Body of pancreas (tissue), 4 donors: Measurements from ENCODE around the gene SSTR3. TPM values are rescaled to one million over a fixed set of nuclear protein-coding genes. Genes with fewer than 3 reads are reported as not detected.
"Not testable (repeated sequence)": the region's sequence is repeated elsewhere in the genome, so short reads cannot be mapped to it uniquely, and the experiment has no call there.

Experiments used
- ATAC-seq: fragments of 150-250 bp; one replicate; pipeline ENCODE4 v1.9.1; 2016
- DNase-seq, 4 donors: peaks; one replicate each; pipeline ENCODE4 v3.0.0-alpha.2; 2019
- H3K27ac ChIP-seq, 4 donors: fragments of 200-600 bp; sonication (generic); 1 replicate in 3 of 4; 2 replicates in 1 of 4; pipeline versions ENCODE4 v1.5.1 to v1.6.1; 2016 to 2019; ENCODE audit warnings: mild to moderate bottlenecking in 1 of 4, mixed read lengths in 1 of 4, moderate library complexity in 1 of 4
- H3K27me3 ChIP-seq, 2 donors: fragments of 200-600 bp; sonication (generic); one replicate each; pipeline ENCODE4 v1.6.0; 2016; ENCODE audit warnings: mild to moderate bottlenecking in 1 of 2
- H3K36me3 ChIP-seq, 2 donors: fragments of 200-600 bp; sonication (generic); replicated peaks in 1 of 2; 2 replicates each; pipeline ENCODE4 v1.5.1; 2016; ENCODE audit warnings: low read depth in 2 of 2; ENCODE audit not compliant: insufficient read depth in 1 of 2
- H3K4me1 ChIP-seq: fragments of 200-600 bp; sonication (generic); one replicate; pipeline ENCODE4 v1.6.0; 2016
- H3K4me3 ChIP-seq, 2 donors: fragments of 200-600 bp; sonication (generic); 1 replicate in 1 of 2; 2 replicates in 1 of 2; pipeline ENCODE4 v1.5.1; 2016 to 2019
- H3K9me3 ChIP-seq, 3 donors: fragments of 200-600 bp; sonication (generic); 1 replicate in 2 of 3; 2 replicates in 1 of 3; pipeline ENCODE4 v1.5.1; 2016
- CTCF ChIP-seq, 7 experiments: fragments of 450-650 bp in 4 of 7; fragments of 200-600 bp in 3 of 7; sonication (generic) in 3 of 7; IDR thresholded peaks; one replicate each; pipeline ENCODE4 v1.5.1; 2016 to 2019; ENCODE audit warnings: antibody characterized with exemption in 7 of 7
- POLR2A ChIP-seq, 3 donors: fragments of 450-650 bp; IDR thresholded peaks; one replicate each; pipeline ENCODE4 v1.6.1; 2016; ENCODE audit warnings: antibody characterized with exemption in 3 of 3, mild to moderate bottlenecking in 2 of 3
- WGBS, 2 donors: methylation state at CpG; one replicate each; pipeline ENCODE4 v1.1.5; 2017; 5-methylcytosine and 5-hydroxymethylcytosine counted together
- intact Hi-C: fragments of 100-400 bp; cut with DNase I; formaldehyde crosslinking; loops from one replicate; pipeline ENCODE4 v1.15.1; 2023
- total RNA-seq, 2 donors: library from RNA; depleted of rRNA; stranded (reverse); fragments of >200 nt; gene quantifications; one replicate each; pipeline ENCODE4 v1.1.0, GENCODE V29; 2016

SSTR3 gene
- total RNA-seq, 2 donors from 2014 or later = 1.3 to 4.2 TPM

- Histone ChIP-seq H3K27ac (no peak overlapping the region), H3K27me3 (no peaks in the 10 kb centered on the region), H3K9me3 (no peaks in the 10 kb centered on the region), H3K4me3 (no peak overlapping the region), H3K36me3 (no peaks in the 10 kb centered on the region), H3K4me1 (peaks cover 4% of the 10 kb centered on the region)
- intact Hi-C loops = no loop called here
- ATAC-seq (no peak), DNase-seq (no peak)
- 46 to 60% methylated on average over 5 of the region's 5 CpGs for WGBS, 2 donors
- TF ChIP-seq POLR2A (IDR thresholded peaks at IDR 0.05) (no peak), CTCF (IDR thresholded peaks at IDR 0.05) (no peak)
Observed at GRCh38 chr22:37254867-37255233, 42.6 kb upstream of the SSTR3 start.

GRCh38 chr22:37254209-37254866 lies 42.1 kb upstream of the SSTR3 start:
- WGBS, 2 donors = 58 to 88% methylated on average over 4 to 5 of the region's 5 CpGs
- TF ChIP-seq POLR2A (IDR thresholded peaks at IDR 0.05) = no peak
- no peak for TF ChIP-seq CTCF (IDR thresholded peaks at IDR 0.05)
- H3K36me3 ChIP-seq = no peaks in the 10 kb centered on the region
- H3K4me1 ChIP-seq = peaks cover 1% of the 10 kb centered on the region
- intact Hi-C loops = no loop called here
- DNase-seq = no peak
- no peaks in the 10 kb centered on the region for H3K9me3 ChIP-seq
- H3K4me3 ChIP-seq = no peak overlapping the region
- ATAC-seq = no peak
- H3K27ac ChIP-seq = no peak overlapping the region
- H3K27me3 ChIP-seq = no peaks in the 10 kb centered on the region

- H3K9me3 ChIP-seq = no peaks in the 10 kb centered on the region
- 53 to 54% methylated on average over 7 of the region's 7 CpGs for WGBS, 2 donors
Observed at GRCh38 chr22:37253126-37253660, 40.9 kb upstream of the SSTR3 start.

GRCh38 chr22:37251836-37252235 lies 39.6 kb upstream of the SSTR3 start:
- WGBS, 2 donors = 68 to 79% methylated on average over 8 of the region's 8 CpGs
- H3K4me1 ChIP-seq, H3K27ac ChIP-seq, intact Hi-C loops, H3K9me3 ChIP-seq, H3K27me3 ChIP-seq, ATAC-seq, H3K4me3 ChIP-seq, H3K36me3 ChIP-seq, DNase-seq: not testable (repeated sequence)

More at GRCh38 chr22:37253126-37253660, 40.9 kb upstream of the SSTR3 start:
- H3K36me3 ChIP-seq = no peaks in the 10 kb centered on the region
- no peak overlapping the region for H3K4me3 ChIP-seq
- H3K27me3 ChIP-seq = no peaks in the 10 kb centered on the region
- DNase-seq = no peak
- intact Hi-C loops = no loop called here
- no peak for ATAC-seq
- TF ChIP-seq POLR2A (IDR thresholded peaks at IDR 0.05) = no peak
- no peak for TF ChIP-seq CTCF (IDR thresholded peaks at IDR 0.05)
- no peaks in the 10 kb centered on the region for H3K4me1 ChIP-seq
- H3K27ac ChIP-seq = no peak overlapping the region

- no peaks in the 10 kb centered on the region for H3K27me3 ChIP-seq
- H3K4me1 ChIP-seq = no peaks in the 10 kb centered on the region
- H3K4me3 ChIP-seq = no peak overlapping the region
- DNase-seq = no peak
- no peaks in the 10 kb centered on the region for H3K9me3 ChIP-seq
- H3K27ac ChIP-seq = no peak overlapping the region
- TF ChIP-seq POLR2A (IDR thresholded peaks at IDR 0.05) = no peak
- TF ChIP-seq CTCF (IDR thresholded peaks at IDR 0.05) = no peak
- H3K36me3 ChIP-seq = no peaks in the 10 kb centered on the region
- 69 to 74% methylated on average over 12 of the region's 12 CpGs for WGBS, 2 donors
- intact Hi-C loops = no loop called here
- ATAC-seq = no peak
Observed at GRCh38 chr22:37249986-37250385, 37.7 kb upstream of the SSTR3 start.
